Amniotic epithelial cell (primary cell): ENCODE measurements around the gene NXNL2.

Experiments
- DNase-seq: peaks from one replicate; pipeline ENCODE4 v3.0.0-alpha.2; 2010; ENCODE audit warnings: low read depth

NXNL2 gene

DNA sequence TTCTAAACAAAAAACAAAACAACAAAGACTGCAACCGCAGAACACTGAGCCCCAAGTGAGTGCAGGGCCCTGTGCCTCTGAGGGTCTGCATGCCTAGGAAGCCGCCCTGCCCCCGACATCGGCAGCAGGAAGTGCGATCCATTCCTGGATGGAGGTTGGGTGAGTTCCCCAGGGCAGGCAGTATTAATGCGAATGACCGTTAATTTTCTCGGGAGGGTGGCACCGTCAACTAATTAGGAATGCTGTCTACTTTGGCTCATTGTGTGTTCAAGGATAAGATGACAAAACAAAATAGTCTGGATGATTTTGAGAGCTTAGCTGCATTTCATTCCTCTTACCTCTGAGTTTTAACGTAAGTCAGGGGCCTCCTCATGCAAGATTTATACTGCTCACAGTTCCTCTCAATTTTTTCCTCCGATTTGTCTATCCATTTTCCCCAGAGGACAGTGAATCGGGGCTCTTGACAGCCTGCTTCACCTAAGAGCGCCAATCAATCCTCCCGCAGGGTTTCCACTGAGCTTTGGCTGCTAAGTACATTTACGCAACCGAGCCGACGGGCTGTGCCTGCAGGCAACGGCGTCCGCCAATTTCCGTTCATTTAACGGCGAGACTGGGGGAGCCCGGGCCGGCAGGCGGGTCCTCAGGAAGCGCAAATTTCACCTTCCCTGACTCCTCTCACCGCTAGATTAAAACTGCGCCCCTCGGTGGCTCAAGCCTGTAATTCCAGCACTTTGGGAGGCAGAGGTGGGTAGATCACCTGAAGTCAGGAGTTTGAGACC is 2.9 kb upstream of the NXNL2 start:
- DNase-seq = peak; percentile 74

- DNase-seq = peak; percentile 83
These were observed 975 bp upstream of the NXNL2 start for GRCh38 chr9:88533951-88534455.

- no peak for DNase-seq
These were observed 446 bp downstream of the NXNL2 start for GRCh38 chr9:88535226-88536022.

DNA sequence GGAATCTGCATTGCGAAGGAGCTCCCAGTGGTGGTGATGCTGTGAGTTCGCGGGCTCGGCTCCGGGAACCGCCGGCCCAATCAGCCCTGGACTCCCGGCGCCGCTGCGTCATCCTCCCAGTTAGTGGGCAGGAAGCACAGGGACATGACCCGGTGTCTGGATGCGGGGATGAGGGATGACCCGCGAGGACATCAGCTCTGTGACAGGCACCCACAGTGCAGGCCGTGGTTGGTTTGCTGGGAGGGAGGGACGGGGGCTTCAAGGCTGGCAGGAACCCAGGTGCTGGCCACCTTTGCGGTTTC is 996 bp downstream of the NXNL2 start:
- no peak for DNase-seq

GRCh38 chr9:88536951-88537760 is 2.2 kb downstream of the NXNL2 start:
- DNase-seq = no peak

- peak; percentile 82 for DNase-seq
These were observed 2.7 kb downstream of the NXNL2 start for GRCh38 chr9:88537761-88538091.

DNA sequence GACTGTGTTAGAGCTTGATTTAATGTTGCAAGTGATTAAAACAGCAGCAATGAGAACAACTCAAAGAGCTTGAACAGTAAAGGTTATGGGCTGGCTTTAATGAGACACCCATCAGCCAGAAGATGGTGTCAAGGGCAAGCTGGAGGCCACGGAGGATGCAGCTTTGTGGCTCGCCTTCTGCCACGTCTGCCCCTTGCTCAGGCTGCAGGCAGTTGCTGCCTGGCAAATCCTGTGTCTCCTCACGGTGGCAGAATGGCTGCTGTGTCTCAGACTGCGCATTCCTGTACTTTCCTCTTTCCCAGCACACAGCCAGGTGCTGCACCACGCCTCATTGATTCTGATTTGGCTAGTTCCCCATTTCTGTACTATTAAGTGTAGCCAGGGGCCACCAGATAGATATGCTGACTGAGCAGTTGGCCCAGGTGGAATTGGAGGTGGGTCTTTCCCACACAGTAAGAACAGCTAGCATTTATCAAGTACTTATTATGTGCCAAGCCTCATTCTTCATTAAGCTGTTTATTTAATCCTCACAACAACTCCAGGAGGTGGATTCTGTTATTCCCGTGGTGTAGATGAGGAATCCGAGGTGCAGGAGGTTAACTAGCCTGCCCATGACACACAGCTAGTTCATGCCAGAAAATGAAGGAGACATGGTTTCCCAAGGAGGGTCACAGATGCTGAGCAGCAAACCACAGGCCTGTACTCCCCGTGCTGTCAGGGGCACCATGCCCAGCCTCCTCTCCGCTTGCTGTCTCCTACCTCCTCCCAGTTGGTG is 3.5 kb downstream of the NXNL2 start:
- no peak for DNase-seq

DNA sequence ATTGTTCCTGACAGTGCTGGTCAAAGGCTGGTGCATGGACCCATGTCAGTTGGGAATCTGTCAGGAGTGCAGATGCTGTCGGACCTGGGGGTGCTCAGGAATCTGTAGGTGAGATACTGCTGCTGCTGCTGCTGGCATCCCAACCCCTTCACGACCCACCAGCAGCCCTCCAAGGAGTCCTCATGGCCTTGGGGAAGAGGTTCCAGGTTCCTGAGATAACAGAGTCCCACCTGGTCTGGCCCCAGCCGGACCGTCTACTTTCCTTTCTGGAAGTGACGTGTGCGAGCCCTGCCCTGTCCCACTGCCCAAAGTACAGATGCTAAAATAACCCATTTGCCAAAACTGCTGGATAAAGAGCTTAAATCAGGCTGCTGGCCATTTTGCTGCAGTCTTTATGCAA is 4.3 kb downstream of the NXNL2 start:
- DNase-seq = no peak

- no peak for DNase-seq
These were observed 5.3 kb downstream of the NXNL2 start for GRCh38 chr9:88540251-88540763.

DNA sequence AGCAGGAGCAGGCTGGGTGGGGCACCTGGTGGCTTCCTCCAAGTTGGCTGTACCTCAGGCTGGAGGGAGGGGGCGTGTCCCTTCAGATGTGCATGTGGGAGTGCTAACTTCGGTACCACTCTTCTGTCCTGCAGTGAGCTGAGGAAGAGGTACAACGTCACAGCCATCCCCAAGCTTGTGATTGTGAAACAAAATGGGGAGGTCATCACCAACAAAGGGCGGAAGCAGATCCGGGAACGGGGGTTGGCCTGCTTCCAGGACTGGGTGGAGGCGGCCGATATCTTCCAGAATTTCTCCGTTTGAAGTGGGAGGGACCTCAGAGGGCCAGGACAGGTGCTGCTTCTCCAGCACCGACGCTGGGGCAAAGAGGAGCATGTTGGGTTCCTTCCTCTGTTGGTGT is 9.3 kb downstream of the NXNL2 start:
- no peak for DNase-seq

DNA sequence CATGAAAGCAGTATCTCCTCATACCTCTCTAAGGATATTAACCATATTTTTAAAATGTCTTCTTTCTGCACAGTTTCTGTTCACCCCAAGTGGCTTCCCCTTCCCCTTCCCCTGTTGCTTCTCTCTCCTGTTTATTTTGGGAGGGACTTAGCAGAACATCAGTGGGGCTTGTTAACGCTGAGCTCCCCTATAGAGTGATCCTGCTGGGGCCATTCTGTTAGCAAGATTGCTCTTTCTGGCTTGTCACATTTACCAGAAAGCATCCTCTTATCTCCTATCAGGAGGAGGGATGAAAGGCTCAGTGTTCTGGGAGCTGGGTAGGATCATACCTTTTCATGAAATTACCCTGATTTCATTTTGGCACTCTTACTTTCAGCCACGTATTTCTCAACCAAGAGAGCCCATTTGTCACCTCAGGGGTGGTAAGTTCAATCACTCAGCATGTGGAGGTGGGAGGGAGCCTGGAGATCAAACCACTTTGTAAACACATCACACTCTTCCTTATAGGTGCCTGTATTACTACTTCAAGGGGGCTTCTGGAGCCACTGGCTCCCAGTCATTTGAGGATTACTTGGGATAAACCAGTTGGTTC is 16.7 kb downstream of the NXNL2 start:
- no peak for DNase-seq

- DNase-seq = no peak
These were observed 18.4 kb downstream of the NXNL2 start for GRCh38 chr9:88553350-88553749.

DNA sequence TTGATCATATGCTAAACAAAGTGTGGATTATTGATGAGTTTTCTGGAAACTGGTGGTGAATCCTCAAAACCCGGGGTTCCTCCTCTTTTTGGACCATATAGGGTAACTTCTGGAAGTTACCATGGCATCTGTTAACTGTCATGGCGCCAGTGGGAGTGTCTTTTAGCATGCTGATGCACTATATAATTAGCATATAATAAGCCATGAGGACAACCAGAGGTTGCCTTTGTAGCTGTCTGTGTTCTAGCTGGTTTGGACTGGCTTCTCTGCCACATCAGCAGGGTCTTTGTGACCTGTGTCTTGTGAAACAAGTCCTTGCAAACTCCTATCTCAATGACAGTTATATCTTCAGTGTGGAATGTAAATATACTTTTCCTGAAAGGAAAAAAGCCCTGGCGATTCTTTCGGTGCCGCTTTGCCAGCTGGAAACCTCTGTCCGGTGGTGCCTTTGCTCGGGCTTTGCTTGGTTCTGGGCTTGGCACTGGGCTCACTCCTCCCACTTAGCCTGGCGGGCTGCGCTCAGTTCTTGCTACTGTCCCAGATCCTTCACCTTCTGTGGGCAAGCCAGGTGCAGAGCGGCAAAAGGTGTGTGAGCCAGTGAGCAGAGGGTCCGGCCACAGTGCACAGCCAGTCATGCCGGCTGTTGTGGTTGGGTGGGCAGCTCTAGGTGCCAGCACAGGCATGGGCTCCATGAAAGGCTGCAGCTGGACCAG is 20.4 kb downstream of the NXNL2 start:
- DNase-seq = no peak

DNA sequence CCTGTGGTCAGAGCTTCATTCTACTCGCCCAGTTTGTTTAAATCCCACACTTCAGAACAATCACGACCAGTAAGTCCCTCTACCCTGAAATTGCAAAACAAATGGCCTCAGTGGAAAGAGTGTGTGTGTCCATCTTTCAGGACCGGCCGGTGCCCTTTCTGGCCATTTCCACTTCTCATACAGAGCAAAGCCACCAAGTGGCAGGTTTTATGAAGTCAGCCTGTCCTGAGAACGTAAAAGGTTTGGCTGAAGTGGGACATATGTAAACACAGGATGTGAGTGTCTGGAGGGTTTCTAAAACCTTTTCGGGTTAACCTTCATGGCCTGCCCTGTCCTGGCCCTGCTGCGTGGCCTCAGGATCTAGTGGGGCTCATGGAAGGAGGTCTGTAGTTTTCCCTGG is 24.7 kb downstream of the NXNL2 start:
- DNase-seq = no peak

DNA sequence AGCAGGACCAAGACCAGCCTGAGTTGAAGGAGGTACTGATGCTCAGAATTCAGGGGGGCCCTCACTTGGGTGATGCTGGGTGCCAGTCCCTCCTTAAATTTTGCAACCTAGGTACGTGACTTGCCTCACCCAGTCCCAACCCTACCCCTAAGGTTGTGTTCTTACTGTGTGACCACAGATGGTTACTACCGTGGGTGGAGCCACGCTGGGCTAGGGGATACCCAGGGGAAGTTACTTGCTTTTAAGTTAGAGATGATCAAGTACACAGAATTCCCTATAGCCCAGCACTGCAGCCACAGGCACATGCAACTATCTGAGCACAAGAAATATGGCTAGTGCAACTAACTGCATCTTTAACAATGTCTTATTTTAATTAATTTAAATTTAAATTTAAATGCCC is 32.9 kb downstream of the NXNL2 start:
- DNase-seq = no peak

DNA sequence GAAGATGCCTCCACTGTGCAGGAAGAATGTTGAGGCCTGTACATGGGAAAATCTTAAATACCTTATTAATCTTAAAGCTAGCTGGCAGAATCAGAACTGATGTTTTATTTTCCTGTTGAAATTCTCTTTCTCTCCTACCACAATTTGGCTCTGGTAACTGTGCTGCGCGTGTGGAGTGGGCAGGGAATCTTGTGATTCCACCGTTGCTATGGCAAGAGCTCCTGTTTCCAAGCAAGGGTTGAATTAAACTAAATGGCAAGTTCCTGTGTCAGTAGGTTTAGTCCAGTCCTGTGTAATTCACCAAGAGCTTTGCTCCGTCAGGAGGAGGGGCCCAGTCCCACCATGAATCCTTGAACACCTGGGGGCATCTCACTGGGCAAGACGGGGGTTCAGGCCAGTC is 36.4 kb downstream of the NXNL2 start:
- DNase-seq = no peak

DNA sequence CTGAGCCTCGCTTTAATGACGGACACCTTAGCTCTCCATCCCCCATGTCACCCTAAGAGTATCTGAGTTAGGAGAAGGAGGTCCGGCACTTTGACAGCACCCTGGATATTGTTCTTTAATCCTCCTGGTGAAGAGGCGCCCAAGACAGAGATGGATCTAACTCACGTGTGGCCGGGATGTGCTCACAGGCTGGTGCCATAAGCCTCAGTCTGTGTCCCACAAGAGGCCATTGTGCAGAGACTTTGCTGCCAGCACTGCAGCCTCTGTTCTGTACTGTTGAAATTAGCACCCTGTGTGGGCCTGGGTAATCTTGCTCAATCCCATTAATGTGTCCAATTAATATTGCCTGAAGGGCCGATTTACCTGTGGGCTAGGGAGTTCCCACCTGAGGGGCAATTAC is 37.7 kb downstream of the NXNL2 start:
- no peak for DNase-seq

DNA sequence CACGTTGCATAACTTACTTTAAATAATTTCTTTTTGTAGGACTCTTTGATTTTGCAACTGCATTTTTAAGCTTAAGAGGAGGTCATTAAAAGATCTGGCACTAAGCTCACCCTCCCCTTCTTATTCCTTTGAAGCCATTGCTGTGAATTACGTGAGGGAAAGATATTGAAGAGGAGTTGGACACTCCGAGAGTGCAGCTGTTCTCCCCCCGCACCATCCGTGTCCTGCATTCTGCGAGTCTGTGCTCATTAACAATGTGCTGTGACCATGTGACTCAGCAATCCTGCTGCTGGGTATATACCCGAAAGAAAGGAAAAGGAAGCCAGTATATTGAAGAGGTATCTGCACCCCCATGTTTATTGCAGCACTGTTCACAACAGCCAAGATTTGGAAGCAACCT is 40.0 kb downstream of the NXNL2 start:
- peak; percentile 38 for DNase-seq

- no peak for DNase-seq
These were observed 42.5 kb downstream of the NXNL2 start for GRCh38 chr9:88577256-88578120.
